ENCODE measurements around the gene COL18A1.

Gene COL18A1

GRCh38 chr21:45513741-45514310, 108.9 kb downstream of the COL18A1 start:
- Histone ChIP-seq H3K4me3 (ENCODE audit: low read depth, low read length) (no peak overlapping the region), H3K9ac (ENCODE audit: low read depth, low read length) (no peak overlapping the region), H3K27me3 (ENCODE audit: control insufficient read depth, insufficient read depth, low read length) (no peaks in the 10 kb centered on the region), H3K27ac (ENCODE audit: low read depth, low read length) (no peak overlapping the region), H3K36me3 (ENCODE audit: control insufficient read depth, insufficient read depth, low read length) (peaks cover 55% of the 10 kb centered on the region), H3K4me1 (ENCODE audit: control insufficient read depth, insufficient read depth, low read length) (no peaks in the 10 kb centered on the region), H3K9me3 (ENCODE audit: control insufficient read depth, insufficient read depth, low read length) (peaks cover 4% of the 10 kb centered on the region; the same call in 1 of the 2 replicates)

- Histone ChIP-seq H3K36me3 (ENCODE audit: control insufficient read depth, insufficient read depth, low read length) (peaks cover 56% of the 10 kb centered on the region), H3K4me3 (ENCODE audit: low read depth, low read length) (no peak overlapping the region), H3K27ac (ENCODE audit: low read depth, low read length) (no peak overlapping the region), H3K4me1 (ENCODE audit: control insufficient read depth, insufficient read depth, low read length) (no peaks in the 10 kb centered on the region), H3K27me3 (ENCODE audit: control insufficient read depth, insufficient read depth, low read length) (no peaks in the 10 kb centered on the region), H3K9ac (ENCODE audit: low read depth, low read length) (no peak overlapping the region), H3K9me3 (ENCODE audit: control insufficient read depth, insufficient read depth, low read length) (peaks cover 11% of the 10 kb centered on the region)
Observed at GRCh38 chr21:45514311-45515021, 109.5 kb downstream of the COL18A1 start.

- Histone ChIP-seq H3K9me3 (ENCODE audit: control insufficient read depth, insufficient read depth, low read length) (peaks cover 20% of the 10 kb centered on the region), H3K9ac (ENCODE audit: low read depth, low read length) (no peak overlapping the region), H3K4me1 (ENCODE audit: control insufficient read depth, insufficient read depth, low read length) (no peaks in the 10 kb centered on the region), H3K27ac (ENCODE audit: low read depth, low read length) (no peak overlapping the region), H3K27me3 (ENCODE audit: control insufficient read depth, insufficient read depth, low read length) (no peaks in the 10 kb centered on the region), H3K36me3 (ENCODE audit: control insufficient read depth, insufficient read depth, low read length) (peaks cover 58% of the 10 kb centered on the region), H3K4me3 (ENCODE audit: low read depth, low read length) (no peak overlapping the region)
Observed at GRCh38 chr21:45515241-45516061, 110.5 kb downstream of the COL18A1 start.

- no peaks in the 10 kb centered on the region for H3K4me1 ChIP-seq (ENCODE audit: control insufficient read depth, insufficient read depth, low read length)
- no peak overlapping the region for H3K9ac ChIP-seq (ENCODE audit: low read depth, low read length)
- no peak overlapping the region for H3K4me3 ChIP-seq (ENCODE audit: low read depth, low read length)
- H3K27ac ChIP-seq (ENCODE audit: low read depth, low read length) = no peak overlapping the region
- H3K9me3 ChIP-seq (ENCODE audit: control insufficient read depth, insufficient read depth, low read length) = peaks cover 23% of the 10 kb centered on the region
- H3K36me3 ChIP-seq (ENCODE audit: control insufficient read depth, insufficient read depth, low read length) = peaks cover 58% of the 10 kb centered on the region
- H3K27me3 ChIP-seq (ENCODE audit: control insufficient read depth, insufficient read depth, low read length) = no peaks in the 10 kb centered on the region
Observed at GRCh38 chr21:45516071-45516670, 111.2 kb downstream of the COL18A1 start.

DNA sequence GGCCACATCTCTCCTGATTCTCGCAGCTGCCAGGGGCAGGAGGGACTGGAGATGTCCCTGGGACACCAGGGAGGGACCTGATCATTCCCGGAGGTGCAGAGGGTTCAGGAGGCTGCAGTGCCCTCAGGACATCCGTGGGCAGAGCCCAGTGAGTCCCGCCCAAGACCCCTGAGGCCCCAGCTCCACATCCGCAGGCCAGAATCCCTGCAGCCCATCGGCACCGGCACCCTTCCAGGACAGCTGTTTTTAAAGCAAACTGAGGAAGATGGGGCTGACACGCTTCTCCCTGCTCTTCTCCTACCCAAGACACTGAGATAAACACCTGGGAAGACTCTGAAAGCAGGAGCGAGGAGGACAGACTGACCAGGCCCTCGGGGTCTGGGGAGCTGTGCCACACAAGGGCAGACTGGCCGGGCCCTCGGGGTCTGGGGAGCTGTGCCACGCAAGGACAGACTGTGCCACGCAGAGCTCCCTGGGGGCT, 111.7 kb downstream of the COL18A1 start:
- H3K4me1 ChIP-seq (ENCODE audit: control insufficient read depth, insufficient read depth, low read length) = no peaks in the 10 kb centered on the region
- no peak overlapping the region for H3K27ac ChIP-seq (ENCODE audit: low read depth, low read length)
- no peak overlapping the region for H3K9ac ChIP-seq (ENCODE audit: low read depth, low read length)
- peaks cover 24% of the 10 kb centered on the region for H3K9me3 ChIP-seq (ENCODE audit: control insufficient read depth, insufficient read depth, low read length)
- no peak overlapping the region for H3K4me3 ChIP-seq (ENCODE audit: low read depth, low read length)
- peaks cover 54% of the 10 kb centered on the region for H3K36me3 ChIP-seq (ENCODE audit: control insufficient read depth, insufficient read depth, low read length)
- no peaks in the 10 kb centered on the region for H3K27me3 ChIP-seq (ENCODE audit: control insufficient read depth, insufficient read depth, low read length)

GRCh38 chr21:45517249-45518065, 112.5 kb downstream of the COL18A1 start:
- H3K27ac ChIP-seq (ENCODE audit: low read depth, low read length) = no peak overlapping the region
- peaks cover 48% of the 10 kb centered on the region for H3K36me3 ChIP-seq (ENCODE audit: control insufficient read depth, insufficient read depth, low read length)
- H3K9me3 ChIP-seq (ENCODE audit: control insufficient read depth, insufficient read depth, low read length) = peaks cover 24% of the 10 kb centered on the region
- H3K9ac ChIP-seq (ENCODE audit: low read depth, low read length) = no peak overlapping the region
- H3K27me3 ChIP-seq (ENCODE audit: control insufficient read depth, insufficient read depth, low read length) = no peaks in the 10 kb centered on the region
- no peaks in the 10 kb centered on the region for H3K4me1 ChIP-seq (ENCODE audit: control insufficient read depth, insufficient read depth, low read length)
- H3K4me3 ChIP-seq (ENCODE audit: low read depth, low read length) = no peak overlapping the region

DNA sequence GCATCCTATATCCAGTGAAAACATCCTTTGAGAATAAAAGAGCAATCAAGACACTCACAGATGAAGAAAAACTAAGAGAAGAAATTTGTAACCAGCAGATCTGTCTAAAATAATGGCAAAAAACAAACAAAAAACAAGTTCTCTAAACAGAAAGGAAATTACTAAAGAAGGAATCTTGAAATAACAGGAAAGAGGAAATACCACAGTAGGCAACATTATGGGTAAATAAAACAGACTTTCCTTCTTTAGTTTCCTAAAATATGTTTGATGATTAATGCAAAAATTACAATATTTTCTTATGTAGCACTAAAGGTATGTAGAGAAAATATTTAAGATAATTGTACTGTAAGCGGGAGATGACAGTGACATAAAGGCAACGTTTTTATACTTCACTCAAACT, 113.8 kb downstream of the COL18A1 start:
- H3K4me3 ChIP-seq (ENCODE audit: low read depth, low read length) = no peak overlapping the region
- no peaks in the 10 kb centered on the region for H3K27me3 ChIP-seq (ENCODE audit: control insufficient read depth, insufficient read depth, low read length)
- H3K9ac ChIP-seq (ENCODE audit: low read depth, low read length) = no peak overlapping the region
- H3K9me3 ChIP-seq (ENCODE audit: control insufficient read depth, insufficient read depth, low read length) = peaks cover 24% of the 10 kb centered on the region
- no peak overlapping the region for H3K27ac ChIP-seq (ENCODE audit: low read depth, low read length)
- H3K4me1 ChIP-seq (ENCODE audit: control insufficient read depth, insufficient read depth, low read length) = no peaks in the 10 kb centered on the region
- peaks cover 40% of the 10 kb centered on the region for H3K36me3 ChIP-seq (ENCODE audit: control insufficient read depth, insufficient read depth, low read length)

GRCh38 chr21:45519182-45519581, 114.2 kb downstream of the COL18A1 start:
- H3K9me3 ChIP-seq (ENCODE audit: control insufficient read depth, insufficient read depth, low read length) = peaks cover 24% of the 10 kb centered on the region
- H3K9ac ChIP-seq (ENCODE audit: low read depth, low read length) = no peak overlapping the region
- no peaks in the 10 kb centered on the region for H3K4me1 ChIP-seq (ENCODE audit: control insufficient read depth, insufficient read depth, low read length)
- H3K36me3 ChIP-seq (ENCODE audit: control insufficient read depth, insufficient read depth, low read length) = peaks cover 37% of the 10 kb centered on the region
- no peak overlapping the region for H3K4me3 ChIP-seq (ENCODE audit: low read depth, low read length)
- no peak overlapping the region for H3K27ac ChIP-seq (ENCODE audit: low read depth, low read length)
- H3K27me3 ChIP-seq (ENCODE audit: control insufficient read depth, insufficient read depth, low read length) = no peaks in the 10 kb centered on the region

DNA sequence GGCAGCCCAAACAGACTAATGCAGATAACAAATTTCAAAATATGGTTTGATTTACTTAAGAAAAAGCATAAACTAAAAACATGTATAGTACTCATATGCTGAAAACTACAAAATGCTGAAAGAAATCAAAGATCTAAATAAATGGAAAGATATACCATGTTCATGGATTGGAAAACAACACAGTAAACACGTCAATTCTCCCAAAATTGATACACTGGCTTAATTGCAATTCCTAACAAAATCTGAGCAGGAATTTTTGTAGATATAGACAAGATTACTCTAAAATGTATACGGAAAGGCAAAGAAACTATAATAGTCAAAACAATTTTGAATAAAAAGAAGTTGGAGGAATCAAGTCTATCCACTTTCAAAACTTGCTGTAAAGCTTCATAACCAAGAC, 116.3 kb downstream of the COL18A1 start:
- peaks cover 40% of the 10 kb centered on the region for H3K36me3 ChIP-seq (ENCODE audit: control insufficient read depth, insufficient read depth, low read length)
- no peak overlapping the region for H3K9ac ChIP-seq (ENCODE audit: low read depth, low read length)
- H3K27me3 ChIP-seq (ENCODE audit: control insufficient read depth, insufficient read depth, low read length) = no peaks in the 10 kb centered on the region
- H3K4me3 ChIP-seq (ENCODE audit: low read depth, low read length) = no peak overlapping the region
- H3K27ac ChIP-seq (ENCODE audit: low read depth, low read length) = no peak overlapping the region
- H3K9me3 ChIP-seq (ENCODE audit: control insufficient read depth, insufficient read depth, low read length) = peaks cover 24% of the 10 kb centered on the region
- no peaks in the 10 kb centered on the region for H3K4me1 ChIP-seq (ENCODE audit: control insufficient read depth, insufficient read depth, low read length)

- H3K36me3 ChIP-seq (ENCODE audit: control insufficient read depth, insufficient read depth, low read length) = peaks cover 36% of the 10 kb centered on the region
Observed at GRCh38 chr21:45522381-45522780, 117.4 kb downstream of the COL18A1 start.

More at GRCh38 chr21:45522381-45522780, 117.4 kb downstream of the COL18A1 start:
- Histone ChIP-seq H3K4me3 (ENCODE audit: low read depth, low read length) (no peak overlapping the region), H3K9me3 (ENCODE audit: control insufficient read depth, insufficient read depth, low read length) (peaks cover 24% of the 10 kb centered on the region), H3K27ac (ENCODE audit: low read depth, low read length) (no peak overlapping the region), H3K27me3 (ENCODE audit: control insufficient read depth, insufficient read depth, low read length) (no peaks in the 10 kb centered on the region), H3K4me1 (ENCODE audit: control insufficient read depth, insufficient read depth, low read length) (no peaks in the 10 kb centered on the region), H3K9ac (ENCODE audit: low read depth, low read length) (no peak overlapping the region)
